Measurements from ENCODE around the gene MAN2A2. TPM values are rescaled to one million over a fixed set of nuclear protein-coding genes. Genes with fewer than 3 reads are reported as not detected.

Gene MAN2A2
- total RNA-seq, 1 donor from 2014 or later: 8.4 TPM

DNA sequence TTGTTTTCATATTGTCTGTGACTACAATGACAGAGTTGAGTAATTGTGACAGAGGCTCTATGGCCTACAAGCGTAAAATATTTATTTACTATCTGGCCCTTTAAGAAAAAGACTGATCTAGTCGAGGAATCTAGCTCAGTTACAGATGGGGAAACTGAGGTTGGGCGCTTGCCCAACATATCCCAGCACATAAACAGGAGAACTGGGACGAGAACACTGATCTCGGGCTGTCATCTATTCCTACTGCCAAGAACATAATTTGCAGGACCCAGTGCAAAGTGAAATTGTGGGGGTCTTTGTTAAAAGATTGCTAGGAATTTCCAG lies 16.8 kb upstream of the MAN2A2 start:
- H3K27me3 ChIP-seq (ENCODE audit: control insufficient read depth, insufficient read depth, low read length): no peaks in the 10 kb centered on the region
- no peak overlapping the region for H3K4me3 ChIP-seq (ENCODE audit: low read depth, low read length)
- TF ChIP-seq CTCF (IDR thresholded peaks at IDR 0.05; ENCODE audit: insufficient read depth, low read length, severe bottlenecking): no peak
- no peak for DNase-seq (ENCODE audit: low read depth)
- H3K36me3 ChIP-seq (ENCODE audit: control insufficient read depth, insufficient read depth, low read length): peaks cover 5% of the 10 kb centered on the region
- no peak for FAIRE-seq

- DNase-seq (ENCODE audit: low read depth) (no peak), FAIRE-seq (no peak)
- Histone ChIP-seq H3K27me3 (ENCODE audit: control insufficient read depth, insufficient read depth, low read length) (no peaks in the 10 kb centered on the region), H3K36me3 (ENCODE audit: control insufficient read depth, insufficient read depth, low read length) (no peaks in the 10 kb centered on the region), H3K4me3 (ENCODE audit: low read depth, low read length) (no peak overlapping the region)
- no peak for TF ChIP-seq CTCF (IDR thresholded peaks at IDR 0.05; ENCODE audit: insufficient read depth, low read length, severe bottlenecking)
Observed at GRCh38 chr15:90887037-90887481, 16.0 kb upstream of the MAN2A2 start.

DNA sequence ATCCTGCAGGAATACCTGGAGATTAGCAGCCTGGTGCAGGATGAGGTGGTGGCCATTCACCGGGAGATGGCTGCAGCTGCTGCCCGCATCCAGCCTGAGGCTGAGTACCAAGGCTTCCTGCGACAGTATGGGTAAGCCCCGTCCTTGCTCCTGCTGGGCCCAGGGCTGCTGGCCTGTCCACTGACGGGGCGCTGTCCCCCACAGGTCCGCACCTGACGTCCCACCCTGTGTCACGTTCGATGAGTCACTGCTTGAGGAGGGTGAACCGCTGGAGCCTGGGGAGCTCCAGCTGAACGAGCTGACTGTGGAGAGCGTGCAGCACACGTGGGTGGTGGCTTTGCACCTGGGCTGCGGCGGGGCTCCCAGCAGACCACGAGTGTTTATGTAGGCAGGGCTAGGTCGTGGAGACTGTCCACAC lies 13.8 kb upstream of the MAN2A2 start:
- no peak for FAIRE-seq
- no peak for TF ChIP-seq CTCF (IDR thresholded peaks at IDR 0.05; ENCODE audit: insufficient read depth, low read length, severe bottlenecking)
- Histone ChIP-seq H3K27me3 (ENCODE audit: control insufficient read depth, insufficient read depth, low read length) (no peaks in the 10 kb centered on the region), H3K36me3 (ENCODE audit: control insufficient read depth, insufficient read depth, low read length) (peaks cover 8% of the 10 kb centered on the region), H3K4me3 (ENCODE audit: low read depth, low read length) (no peak overlapping the region)
- DNase-seq (ENCODE audit: low read depth): no peak

GRCh38 chr15:90889736-90890456 lies 13.2 kb upstream of the MAN2A2 start:
- DNase-seq (ENCODE audit: low read depth): no peak

DNA sequence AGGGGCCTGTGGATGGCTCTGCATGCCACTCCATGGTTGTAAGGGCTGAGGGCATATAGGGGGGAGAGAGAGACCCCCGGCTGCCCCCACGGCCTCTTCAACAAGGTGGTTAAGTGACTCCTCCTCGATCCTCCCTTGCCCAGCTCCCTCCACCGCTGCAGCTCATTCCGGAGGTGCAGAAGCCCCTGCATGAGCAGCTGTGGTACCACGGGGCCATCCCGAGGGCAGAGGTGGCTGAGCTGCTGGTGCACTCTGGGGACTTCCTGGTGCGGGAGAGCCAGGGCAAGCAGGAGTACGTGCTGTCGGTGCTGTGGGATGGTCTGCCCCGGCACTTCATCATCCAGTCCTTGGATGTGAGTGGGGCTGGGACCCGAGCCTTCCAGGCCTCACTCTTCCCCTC lies 12.3 kb upstream of the MAN2A2 start:
- Histone ChIP-seq H3K27me3 (ENCODE audit: control insufficient read depth, insufficient read depth, low read length) (no peaks in the 10 kb centered on the region), H3K4me3 (ENCODE audit: low read depth, low read length) (no peak overlapping the region), H3K36me3 (ENCODE audit: control insufficient read depth, insufficient read depth, low read length) (peaks cover 11% of the 10 kb centered on the region)
- FAIRE-seq (no peak), DNase-seq (ENCODE audit: low read depth) (no peak)
- TF ChIP-seq CTCF (IDR thresholded peaks at IDR 0.05; ENCODE audit: insufficient read depth, low read length, severe bottlenecking): no peak

More at GRCh38 chr15:90889736-90890456, 13.2 kb upstream of the MAN2A2 start:
- H3K36me3 ChIP-seq (ENCODE audit: control insufficient read depth, insufficient read depth, low read length): peaks cover 8% of the 10 kb centered on the region
- H3K27me3 ChIP-seq (ENCODE audit: control insufficient read depth, insufficient read depth, low read length): no peaks in the 10 kb centered on the region
- no peak overlapping the region for H3K4me3 ChIP-seq (ENCODE audit: low read depth, low read length)
- no peak for TF ChIP-seq CTCF (IDR thresholded peaks at IDR 0.05; ENCODE audit: insufficient read depth, low read length, severe bottlenecking)
- no peak for FAIRE-seq
